Measurements from ENCODE around the gene MYL7. TPM values are rescaled to one million over a fixed set of nuclear protein-coding genes. Genes with fewer than 3 reads are reported as not detected.

The MYL7 gene, protein sequence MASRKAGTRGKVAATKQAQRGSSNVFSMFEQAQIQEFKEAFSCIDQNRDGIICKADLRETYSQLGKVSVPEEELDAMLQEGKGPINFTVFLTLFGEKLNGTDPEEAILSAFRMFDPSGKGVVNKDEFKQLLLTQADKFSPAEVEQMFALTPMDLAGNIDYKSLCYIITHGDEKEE
- polyA plus RNA-seq = 10 to 100 TPM in 1 of 4 donors, under 1 TPM in 2, not detected in 1; 0.21 to 13.5 (median 0.36) TPM
- long read RNA-seq, donor 1 = 0 reads
- long read RNA-seq, donor 2 = 0 reads
- long read RNA-seq, donor 3 = 0 reads
- long read RNA-seq, donor 4 = 0 reads
- long read RNA-seq, donor 5 = 0 reads
- long read RNA-seq, donor 6 = 0 reads
- long read RNA-seq, donor 7, transcript MYL7-201 (7 exons, 612 nt) = major isoform, 5,235 of 15,857 reads
- long read RNA-seq, donor 7, transcript MYL7-209 (6 exons, 791 nt) = minor isoform, 1,580 of 15,857 reads
- long read RNA-seq, donor 7, transcript MYL7-210 (3 exons, 358 nt) = minor isoform, 109 of 15,857 reads
- long read RNA-seq, donor 7, transcript MYL7-207 (6 exons, 646 nt) = minor isoform, 160 of 15,857 reads
- long read RNA-seq, donor 7, partial matches to known transcripts = 6,237 of 15,857 reads
- long read RNA-seq, donor 7, other reads (novel, unspliced or antisense) = 2,361 of 15,857 reads
- long read RNA-seq, donor 8 = 0 reads
- long read RNA-seq, donor 9 = 0 reads
- long read RNA-seq, donor 10 = 0 reads

DNA sequence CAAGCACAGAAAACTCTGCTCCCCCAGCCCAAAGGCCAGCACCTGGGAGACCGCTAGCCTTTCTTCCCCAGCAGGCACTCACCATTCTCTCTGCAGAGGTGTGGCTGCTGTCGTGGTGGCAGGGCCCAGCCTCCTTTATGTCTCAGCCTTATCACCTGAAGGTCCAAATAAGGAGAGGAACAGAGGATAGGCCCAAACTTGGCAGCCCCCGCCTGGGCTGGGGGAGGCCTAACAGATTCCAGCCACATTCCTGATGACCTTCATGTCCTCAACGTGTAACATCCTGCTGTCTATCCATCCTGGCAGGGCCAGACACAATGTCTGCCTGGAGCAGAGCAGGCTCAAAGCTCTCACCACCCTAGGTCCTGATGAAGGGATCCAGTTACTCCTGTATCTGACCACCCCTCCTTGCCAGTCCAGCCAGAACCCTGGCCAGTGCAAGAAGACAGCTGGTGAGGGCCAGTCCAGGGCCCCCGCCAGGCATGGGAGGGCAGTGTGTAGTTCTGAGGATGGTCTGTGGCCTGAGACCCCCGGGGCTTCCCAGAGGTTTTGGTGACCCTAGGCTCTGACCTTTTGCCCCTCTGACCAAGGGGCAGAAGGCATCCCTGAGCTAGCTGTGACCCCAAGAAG lies at the start of gene MYL7:
Gene MYL7 (minus strand): TSS at position 112 of the 630 bp plus-strand sequence. CDS start 27 bp downstream, at position 85.
- no peaks in the 10 kb centered on the region for H3K36me3 ChIP-seq (ENCODE audit: control insufficient read depth in 3 of 3, insufficient read depth in 2 of 3, low read depth in 1 of 3, low read length in 3 of 3)
- WGBS, 3 donors = 65 to 76% (median 75%) methylated on average over 6 of the region's 6 CpGs
- H3K9me3 ChIP-seq (ENCODE audit: control insufficient read depth in 2 of 2, insufficient read depth in 1 of 2, low read depth in 1 of 2, low read length in 1 of 2) = no peaks in the 10 kb centered on the region
- no peak for FAIRE-seq
- H3K4me3 ChIP-seq (ENCODE audit: low read depth in 1 of 3, low read length in 3 of 3) = no peak within 1 kb of the TSS
- H3K27me3 ChIP-seq (ENCODE audit: control insufficient read depth in 3 of 3, insufficient read depth in 3 of 3, low read length in 3 of 3) = peaks cover 0 to 25% (median 3%) of the 10 kb centered on the region in 3 donors
- H3K27ac ChIP-seq (ENCODE audit: low read depth in 1 of 3, low read length in 2 of 3) = no peak within 1 kb of the TSS
- no peak for DNase-seq
- peaks cover 0 to 9% (median 0%) of the 10 kb centered on the region in 3 donors for H3K4me1 ChIP-seq (ENCODE audit: control insufficient read depth in 3 of 3, insufficient read depth in 2 of 3, low read depth in 1 of 3, low read length in 2 of 3)

DNA sequence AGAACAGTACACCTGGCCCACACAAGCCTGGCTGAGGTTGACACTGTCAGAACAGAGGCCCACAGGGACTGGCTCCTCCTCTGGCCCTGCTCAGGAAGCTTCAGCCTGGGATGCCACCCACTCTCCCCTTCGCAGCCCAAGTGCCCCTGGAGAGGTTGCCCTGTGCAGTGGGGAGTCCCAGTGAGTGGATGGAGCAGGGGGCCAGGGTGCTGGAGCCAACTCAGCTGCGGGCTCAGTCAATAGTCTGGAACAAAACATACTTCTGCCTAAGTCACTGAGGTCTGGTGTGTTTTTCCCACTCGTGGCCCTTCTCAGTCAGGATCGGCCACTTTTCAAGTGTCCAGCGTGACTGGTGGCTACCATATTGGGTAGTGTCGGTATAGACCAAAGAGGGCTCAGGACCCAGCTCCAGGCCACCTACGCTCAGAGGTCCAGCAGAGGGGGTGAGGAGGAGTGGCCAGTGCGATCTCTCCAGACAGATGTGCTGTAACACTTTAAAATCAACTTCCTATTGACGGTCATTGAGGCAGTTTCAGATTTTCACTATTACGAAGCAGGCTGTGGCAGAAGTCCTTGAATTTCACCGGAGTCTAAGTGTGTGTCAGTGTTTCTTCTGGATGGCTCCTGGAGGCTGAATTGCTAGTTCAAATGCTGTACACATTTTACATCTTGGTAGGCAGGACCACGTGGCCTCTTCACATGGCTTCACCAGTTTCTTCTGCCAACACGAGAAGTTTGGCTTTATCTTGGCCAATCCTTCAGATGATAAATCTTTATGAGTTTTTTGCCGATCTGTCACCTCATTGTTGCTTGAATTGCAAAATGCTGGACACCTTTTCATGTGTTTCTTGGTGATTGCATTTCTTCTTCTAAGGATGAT lies 49.1 kb upstream of the MYL7 start:
- DNase-seq (no peak), FAIRE-seq (no peak)
- whole genome bisulfite sequencing, 3 donors = 80 to 83% (median 82%) methylated on average over 14 of the region's 14 CpGs
- Histone ChIP-seq H3K36me3 (ENCODE audit: control insufficient read depth in 3 of 3, insufficient read depth in 2 of 3, low read depth in 1 of 3, low read length in 3 of 3) (no peaks in the 10 kb centered on the region), H3K9me3 (ENCODE audit: control insufficient read depth in 2 of 2, insufficient read depth in 1 of 2, low read depth in 1 of 2, low read length in 1 of 2) (no peaks in the 10 kb centered on the region), H3K4me3 (ENCODE audit: low read depth in 1 of 3, low read length in 3 of 3) (no peak overlapping the region), H3K4me1 (ENCODE audit: control insufficient read depth in 3 of 3, insufficient read depth in 2 of 3, low read depth in 1 of 3, low read length in 2 of 3) (no peaks in the 10 kb centered on the region), H3K27ac (ENCODE audit: low read depth in 1 of 3, low read length in 2 of 3) (no peak overlapping the region), H3K27me3 (ENCODE audit: control insufficient read depth in 3 of 3, insufficient read depth in 3 of 3, low read length in 3 of 3) (peaks cover 0 to 2% (median 0%) of the 10 kb centered on the region in 3 donors)

DNA sequence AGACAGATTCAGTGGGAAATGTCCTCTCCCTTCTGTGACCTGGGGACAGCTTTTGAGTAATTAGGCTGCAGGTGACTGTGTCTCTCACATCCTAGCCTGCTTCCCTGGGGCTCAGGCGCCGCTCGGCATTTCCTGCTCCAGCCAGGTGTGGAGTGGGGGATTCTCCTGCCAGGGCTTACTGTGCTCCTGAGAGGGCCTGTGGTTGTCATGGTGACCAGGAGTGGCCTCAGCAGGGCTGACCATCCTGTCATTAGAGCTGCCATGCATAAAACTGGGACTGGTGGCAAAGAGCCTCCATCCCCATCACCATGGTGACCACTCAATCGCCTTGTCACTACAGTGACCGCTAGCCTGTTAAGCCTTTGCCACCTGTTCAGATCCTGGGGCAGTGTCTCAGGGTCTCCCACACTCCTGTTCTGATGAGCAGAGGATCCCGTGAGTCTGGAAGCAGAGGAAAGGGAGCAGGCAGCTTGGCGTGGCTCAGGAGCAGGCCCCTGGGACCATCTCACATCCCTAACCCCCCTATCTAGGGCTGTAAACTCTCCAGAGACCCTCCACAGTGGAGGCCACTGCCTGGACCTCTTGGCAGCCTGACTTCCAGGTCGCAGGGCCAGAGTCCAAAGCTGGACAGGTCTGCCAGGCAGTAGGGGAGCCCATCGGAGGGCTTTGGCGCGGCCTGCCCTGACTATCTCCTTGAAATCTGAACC lies 48.3 kb upstream of the MYL7 start, which contains the start of gene GCK:
Gene GCK (minus strand): TSS at position 154 of the 707 bp plus-strand sequence. CDS start 486 bp downstream, outside the sequence.
- DNase-seq (no peak), FAIRE-seq (no peak)
- Histone ChIP-seq H3K9me3 (ENCODE audit: control insufficient read depth in 2 of 2, insufficient read depth in 1 of 2, low read depth in 1 of 2, low read length in 1 of 2) (no peaks in the 10 kb centered on the region), H3K36me3 (ENCODE audit: control insufficient read depth in 3 of 3, insufficient read depth in 2 of 3, low read depth in 1 of 3, low read length in 3 of 3) (no peaks in the 10 kb centered on the region), H3K4me1 (ENCODE audit: control insufficient read depth in 3 of 3, insufficient read depth in 2 of 3, low read depth in 1 of 3, low read length in 2 of 3) (no peaks in the 10 kb centered on the region), H3K4me3 (ENCODE audit: low read depth in 1 of 3, low read length in 3 of 3) (no peak within 1 kb of the TSS), H3K27me3 (ENCODE audit: control insufficient read depth in 3 of 3, insufficient read depth in 3 of 3, low read length in 3 of 3) (peaks cover 0 to 2% (median 0%) of the 10 kb centered on the region in 3 donors), H3K27ac (ENCODE audit: low read depth in 1 of 3, low read length in 2 of 3) (peak within 1 kb of the TSS in 1 of 3 donors; percentile 15)
- WGBS, 3 donors = 82 to 83% (median 82%) methylated on average over 11 of the region's 11 CpGs

- DNase-seq (no peak), FAIRE-seq (no peak)
- WGBS, 3 donors = 78 to 83% (median 80%) methylated on average over 16 of the region's 16 CpGs
- Histone ChIP-seq H3K27ac (ENCODE audit: low read depth in 1 of 3, low read length in 2 of 3) (peak overlapping the region in 1 of 3 donors; percentile 15), H3K36me3 (ENCODE audit: control insufficient read depth in 3 of 3, insufficient read depth in 2 of 3, low read depth in 1 of 3, low read length in 3 of 3) (no peaks in the 10 kb centered on the region), H3K9me3 (ENCODE audit: control insufficient read depth in 2 of 2, insufficient read depth in 1 of 2, low read depth in 1 of 2, low read length in 1 of 2) (no peaks in the 10 kb centered on the region), H3K4me1 (ENCODE audit: control insufficient read depth in 3 of 3, insufficient read depth in 2 of 3, low read depth in 1 of 3, low read length in 2 of 3) (no peaks in the 10 kb centered on the region), H3K27me3 (ENCODE audit: control insufficient read depth in 3 of 3, insufficient read depth in 3 of 3, low read length in 3 of 3) (peaks cover 0 to 2% (median 0%) of the 10 kb centered on the region in 3 donors), H3K4me3 (ENCODE audit: low read depth in 1 of 3, low read length in 3 of 3) (no peak overlapping the region)
These were observed 47.5 kb upstream of the MYL7 start for GRCh38 chr7:44188480-44189225.

DNA sequence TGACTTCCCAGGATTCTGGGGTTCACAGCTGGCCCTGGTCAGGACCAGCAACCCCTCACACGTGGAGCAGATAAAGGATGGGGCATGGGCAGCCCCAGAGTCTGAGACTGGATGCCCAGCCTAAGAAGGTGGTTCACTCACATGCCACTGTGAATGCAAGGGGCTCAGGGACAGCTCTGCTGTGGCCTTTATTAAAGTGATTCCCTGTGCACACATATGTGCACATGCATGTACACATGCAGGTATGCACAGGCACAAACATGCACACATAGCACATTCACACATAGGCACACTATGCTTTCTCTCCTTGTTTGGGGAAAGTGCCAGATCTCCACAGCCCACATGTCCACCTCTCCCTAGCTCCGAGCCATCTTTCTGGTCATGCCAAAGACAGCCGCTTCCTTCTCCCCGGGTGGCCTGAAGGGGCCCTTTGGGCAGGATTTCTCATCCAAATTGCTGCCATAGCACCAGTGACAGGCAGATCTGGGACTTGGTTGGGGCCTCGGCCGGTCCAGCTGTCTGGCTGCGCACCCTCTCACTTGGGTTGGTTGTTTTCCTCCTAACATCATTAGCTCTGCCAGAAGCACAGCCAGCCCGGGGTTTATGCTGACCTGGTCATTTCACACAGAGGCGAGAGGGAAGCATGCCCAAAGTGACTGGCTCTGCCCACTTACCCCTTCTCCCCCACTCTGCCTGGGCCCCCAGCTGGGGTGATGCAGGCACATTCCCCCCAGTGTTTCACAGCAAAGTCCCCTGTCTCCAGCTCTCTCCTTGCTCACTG lies 46.7 kb upstream of the MYL7 start:
- Histone ChIP-seq H3K4me1 (ENCODE audit: control insufficient read depth in 3 of 3, insufficient read depth in 2 of 3, low read depth in 1 of 3, low read length in 2 of 3) (no peaks in the 10 kb centered on the region), H3K27ac (ENCODE audit: low read depth in 1 of 3, low read length in 2 of 3) (no peak overlapping the region), H3K36me3 (ENCODE audit: control insufficient read depth in 3 of 3, insufficient read depth in 2 of 3, low read depth in 1 of 3, low read length in 3 of 3) (no peaks in the 10 kb centered on the region), H3K4me3 (ENCODE audit: low read depth in 1 of 3, low read length in 3 of 3) (no peak overlapping the region), H3K27me3 (ENCODE audit: control insufficient read depth in 3 of 3, insufficient read depth in 3 of 3, low read length in 3 of 3) (peaks cover 0 to under 1% (median 0%) of the 10 kb centered on the region in 3 donors), H3K9me3 (ENCODE audit: control insufficient read depth in 2 of 2, insufficient read depth in 1 of 2, low read depth in 1 of 2, low read length in 1 of 2) (peaks cover 0 to 4% of the 10 kb centered on the region in 2 donors)
- no peak for DNase-seq
- no peak for FAIRE-seq
- WGBS, 3 donors = 70 to 86% (median 74%) methylated on average over 9 of the region's 9 CpGs

DNA sequence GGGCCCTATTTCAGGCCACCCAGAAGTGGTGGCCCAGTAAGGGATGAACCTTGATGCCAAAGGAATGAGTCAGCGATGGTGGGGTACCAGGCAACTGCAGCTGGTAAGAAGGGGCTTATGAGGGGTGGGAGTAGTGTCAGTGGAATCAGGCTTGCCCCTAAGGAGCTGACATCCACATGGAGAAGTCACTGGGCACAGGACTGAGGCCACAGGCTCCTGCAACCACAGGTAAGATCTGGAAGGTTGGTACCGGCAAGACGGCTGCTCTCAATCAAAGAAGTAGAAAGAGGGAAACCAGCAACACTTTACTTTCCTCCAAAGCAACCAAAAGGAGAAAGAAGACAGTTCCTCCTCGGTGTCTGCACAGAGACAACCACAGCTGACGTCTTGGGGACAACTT lies 45.6 kb upstream of the MYL7 start:
- H3K9me3 ChIP-seq (ENCODE audit: control insufficient read depth in 2 of 2, insufficient read depth in 1 of 2, low read depth in 1 of 2, low read length in 1 of 2) = peaks cover 0 to 7% of the 10 kb centered on the region in 2 donors
- H3K27me3 ChIP-seq (ENCODE audit: control insufficient read depth in 3 of 3, insufficient read depth in 3 of 3, low read length in 3 of 3) = peaks cover 0 to 6% (median 3%) of the 10 kb centered on the region in 3 donors
- FAIRE-seq (no peak), DNase-seq (no peak)
- no peaks in the 10 kb centered on the region for H3K4me1 ChIP-seq (ENCODE audit: control insufficient read depth in 3 of 3, insufficient read depth in 2 of 3, low read depth in 1 of 3, low read length in 2 of 3)
- H3K36me3 ChIP-seq (ENCODE audit: control insufficient read depth in 3 of 3, insufficient read depth in 2 of 3, low read depth in 1 of 3, low read length in 3 of 3) = no peaks in the 10 kb centered on the region
- no peak overlapping the region for H3K27ac ChIP-seq (ENCODE audit: low read depth in 1 of 3, low read length in 2 of 3)
- H3K4me3 ChIP-seq (ENCODE audit: low read depth in 1 of 3, low read length in 3 of 3) = no peak overlapping the region
- WGBS, 3 donors = 81% methylated on average over 5 of the region's 5 CpGs
